Measurements from ENCODE around the gene DYRK1A. TPM values are rescaled to one million over a fixed set of nuclear protein-coding genes. Genes with fewer than 3 reads are reported as not detected.

The DYRK1A gene
- total RNA-seq, 2 experiments from 2014 or later, result 49.8 to 51.4 TPM

- intact Hi-C loops (cut with micrococcal nuclease), result loop anchor here (5.0 kb wide), 1 partner anchor 40 kb away; no protein-coding TSS in a partner anchor
- Mint-ChIP-seq H3K27me3 (ENCODE audit: low read depth) (no peaks in the 10 kb centered on the region), H3K9me3 (no peaks in the 10 kb centered on the region), H3K36me3 (ENCODE audit: low read depth) (peaks cover 6% of the 10 kb centered on the region), H3K27ac (peak overlapping the region; percentile 63), H3K4me3 (no peak overlapping the region), H3K4me1 (ENCODE audit: low read depth) (peaks cover 74% of the 10 kb centered on the region)
- CTCF ChIA-PET, result interaction anchor here (1.1 to 2.5 kb wide), 4 partner anchors 9 to 94 kb away, joined by 4 to 7 read pairs (median 5); no protein-coding TSS in a partner anchor
- no peak for DNase-seq
Observed at GRCh38 chr21:37462087-37462861, 95.7 kb downstream of the DYRK1A start.

- Mint-ChIP-seq H3K36me3 (ENCODE audit: low read depth) (peaks cover 14% of the 10 kb centered on the region), H3K27ac (peak overlapping the region; percentile 46), H3K27me3 (ENCODE audit: low read depth) (no peaks in the 10 kb centered on the region), H3K4me1 (ENCODE audit: low read depth) (peaks cover 71% of the 10 kb centered on the region), H3K4me3 (no peak overlapping the region), H3K9me3 (no peaks in the 10 kb centered on the region)
- peak; percentile 35 for DNase-seq
- intact Hi-C loops (cut with micrococcal nuclease), result loop anchor here (1.0 to 5.0 kb wide), 3 partner anchors 39 to 242 kb away; no protein-coding TSS in a partner anchor
- CTCF ChIA-PET, result interaction anchor here (0.8 to 2.5 kb wide), 11 partner anchors 10 to 243 kb away, joined by 3 to 7 read pairs (median 4); no protein-coding TSS in a partner anchor
Observed at GRCh38 chr21:37463083-37463801, 96.7 kb downstream of the DYRK1A start.

- CTCF ChIA-PET, result interaction anchor here (0.6 to 0.7 kb wide), 2 partner anchors 99 to 310 kb away, joined by 3 to 8 read pairs; no protein-coding TSS in a partner anchor
- DNase-seq, result no peak
- Mint-ChIP-seq H3K4me1 (ENCODE audit: low read depth) (peaks cover 69% of the 10 kb centered on the region), H3K27me3 (ENCODE audit: low read depth) (no peaks in the 10 kb centered on the region), H3K27ac (no peak overlapping the region), H3K4me3 (no peak overlapping the region), H3K9me3 (peaks cover 3% of the 10 kb centered on the region), H3K36me3 (ENCODE audit: low read depth) (peaks cover 27% of the 10 kb centered on the region)
- intact Hi-C loops (cut with micrococcal nuclease), result no loop called here
Observed at GRCh38 chr21:37467082-37467481, 100.5 kb downstream of the DYRK1A start.

- DNase-seq, result no peak
- no peak overlapping the region for H3K4me3 Mint-ChIP-seq
- CTCF ChIA-PET, result no interaction called here
- intact Hi-C loops (cut with micrococcal nuclease), result no loop called here
- H3K36me3 Mint-ChIP-seq (ENCODE audit: low read depth), result peaks cover 29% of the 10 kb centered on the region
- H3K4me1 Mint-ChIP-seq (ENCODE audit: low read depth), result peaks cover 59% of the 10 kb centered on the region
- peaks cover 3% of the 10 kb centered on the region for H3K9me3 Mint-ChIP-seq
- H3K27ac Mint-ChIP-seq, result peak overlapping the region; percentile 15
- no peaks in the 10 kb centered on the region for H3K27me3 Mint-ChIP-seq (ENCODE audit: low read depth)
Observed at GRCh38 chr21:37468909-37469308, 102.3 kb downstream of the DYRK1A start.

- intact Hi-C loops (cut with micrococcal nuclease), result no loop called here
- no peak overlapping the region for H3K27ac Mint-ChIP-seq
- H3K4me1 Mint-ChIP-seq (ENCODE audit: low read depth), result peaks cover 58% of the 10 kb centered on the region
- CTCF ChIA-PET, result no interaction called here
- no peaks in the 10 kb centered on the region for H3K27me3 Mint-ChIP-seq (ENCODE audit: low read depth)
- H3K4me3 Mint-ChIP-seq, result no peak overlapping the region
- no peak for DNase-seq
- H3K36me3 Mint-ChIP-seq (ENCODE audit: low read depth), result peaks cover 29% of the 10 kb centered on the region
- peaks cover 3% of the 10 kb centered on the region for H3K9me3 Mint-ChIP-seq
Observed at GRCh38 chr21:37469441-37469840, 102.9 kb downstream of the DYRK1A start.

- no peak overlapping the region for H3K27ac Mint-ChIP-seq
- peaks cover 3% of the 10 kb centered on the region for H3K9me3 Mint-ChIP-seq
- intact Hi-C loops (cut with micrococcal nuclease), result no loop called here
- peaks cover 67% of the 10 kb centered on the region for H3K4me1 Mint-ChIP-seq (ENCODE audit: low read depth)
- peaks cover 26% of the 10 kb centered on the region for H3K36me3 Mint-ChIP-seq (ENCODE audit: low read depth)
- CTCF ChIA-PET, result no interaction called here
- DNase-seq, result no peak
- H3K27me3 Mint-ChIP-seq (ENCODE audit: low read depth), result no peaks in the 10 kb centered on the region
- H3K4me3 Mint-ChIP-seq, result no peak overlapping the region
Observed at GRCh38 chr21:37472581-37472980, 106.0 kb downstream of the DYRK1A start.

GRCh38 chr21:37473491-37473890 lies 106.9 kb downstream of the DYRK1A start:
- Mint-ChIP-seq H3K4me3 (no peak overlapping the region), H3K9me3 (peaks cover 3% of the 10 kb centered on the region), H3K27ac (no peak overlapping the region), H3K36me3 (ENCODE audit: low read depth) (peaks cover 23% of the 10 kb centered on the region), H3K4me1 (ENCODE audit: low read depth) (peaks cover 68% of the 10 kb centered on the region), H3K27me3 (ENCODE audit: low read depth) (no peaks in the 10 kb centered on the region)
- intact Hi-C loops (cut with micrococcal nuclease), result no loop called here
- DNase-seq, result no peak
- CTCF ChIA-PET, result no interaction called here

GRCh38 chr21:37474342-37474741 lies 107.8 kb downstream of the DYRK1A start:
- CTCF ChIA-PET, result interaction anchor here (1.0 to 1.6 kb wide), 2 partner anchors 9 to 11 kb away, joined by 3 to 5 read pairs; no protein-coding TSS in a partner anchor
- intact Hi-C loops (cut with micrococcal nuclease), result no loop called here
- Mint-ChIP-seq H3K27me3 (ENCODE audit: low read depth) (no peaks in the 10 kb centered on the region), H3K4me1 (ENCODE audit: low read depth) (peaks cover 64% of the 10 kb centered on the region), H3K4me3 (no peak overlapping the region), H3K27ac (no peak overlapping the region), H3K36me3 (ENCODE audit: low read depth) (peaks cover 16% of the 10 kb centered on the region), H3K9me3 (no peaks in the 10 kb centered on the region)
- no peak for DNase-seq

GRCh38 chr21:37475186-37475868 lies 108.8 kb downstream of the DYRK1A start:
- H3K4me1 Mint-ChIP-seq (ENCODE audit: low read depth), result peaks cover 56% of the 10 kb centered on the region
- no peak overlapping the region for H3K27ac Mint-ChIP-seq
- H3K4me3 Mint-ChIP-seq, result no peak overlapping the region
- intact Hi-C loops (cut with micrococcal nuclease), result no loop called here
- CTCF ChIA-PET, result interaction anchor here (1.0 to 1.6 kb wide), 2 partner anchors 10 to 12 kb away, joined by 3 to 5 read pairs; no protein-coding TSS in a partner anchor
- H3K36me3 Mint-ChIP-seq (ENCODE audit: low read depth), result peaks cover 15% of the 10 kb centered on the region
- no peak for DNase-seq
- no peaks in the 10 kb centered on the region for H3K27me3 Mint-ChIP-seq (ENCODE audit: low read depth)
- no peaks in the 10 kb centered on the region for H3K9me3 Mint-ChIP-seq

GRCh38 chr21:37478794-37479193 lies 112.2 kb downstream of the DYRK1A start:
- H3K4me3 Mint-ChIP-seq, result no peak overlapping the region
- CTCF ChIA-PET, result interaction anchor here (0.7 to 1.0 kb wide), 2 partner anchors 43 to 104 kb away, joined by 3 to 5 read pairs; no protein-coding TSS in a partner anchor
- intact Hi-C loops (cut with micrococcal nuclease), result no loop called here
- H3K27ac Mint-ChIP-seq, result no peak overlapping the region
- no peak for DNase-seq
- no peaks in the 10 kb centered on the region for H3K9me3 Mint-ChIP-seq
- H3K27me3 Mint-ChIP-seq (ENCODE audit: low read depth), result no peaks in the 10 kb centered on the region
- H3K36me3 Mint-ChIP-seq (ENCODE audit: low read depth), result peaks cover 21% of the 10 kb centered on the region
- peaks cover 37% of the 10 kb centered on the region for H3K4me1 Mint-ChIP-seq (ENCODE audit: low read depth)

- peaks cover 20% of the 10 kb centered on the region for H3K36me3 Mint-ChIP-seq (ENCODE audit: low read depth)
- H3K9me3 Mint-ChIP-seq, result no peaks in the 10 kb centered on the region
- CTCF ChIA-PET, result interaction anchor here (0.5 kb wide), 1 partner anchor 182 kb away, joined by 4 read pairs; no protein-coding TSS in a partner anchor
Observed at GRCh38 chr21:37483776-37484175, 117.2 kb downstream of the DYRK1A start.

More at GRCh38 chr21:37483776-37484175, 117.2 kb downstream of the DYRK1A start:
- Mint-ChIP-seq H3K4me1 (ENCODE audit: low read depth) (peaks cover 9% of the 10 kb centered on the region), H3K27ac (no peak overlapping the region), H3K4me3 (no peak overlapping the region), H3K27me3 (ENCODE audit: low read depth) (no peaks in the 10 kb centered on the region)
- intact Hi-C loops (cut with micrococcal nuclease), result no loop called here
- no peak for DNase-seq

All from activated naive CD4-positive, alpha-beta T cell treated with anti-CD3 and anti-CD28 coated beads for 36 hours (primary cell).